HepG2 (cell line): ENCODE results near the gene TREH. TPM values are rescaled to one million over a fixed set of nuclear protein-coding genes. Genes with fewer than 3 reads are reported as not detected.

Experiments used
- AKAP8 ChIP-seq: sonication (generic); formaldehyde crosslinking; IDR thresholded peaks from 2 replicates; pipeline ENCODE4 v1.5.1; 2020; ENCODE audit warnings: mild to moderate bottlenecking, missing genetic modification reagents
- CREB1 ChIP-seq, 2 experiments: fragments of 450-650 bp in 1 of 2; IDR thresholded peaks; 2 replicates each; pipeline ENCODE4 v1.6.1; 2016 to 2017; ENCODE audit warnings: control low read depth in 1 of 2, mild to moderate bottlenecking in 1 of 2, missing compliant biosample characterization in 1 of 2, missing genetic modification characterization in 1 of 2
- DNMT1 ChIP-seq: sonication (generic); formaldehyde crosslinking; IDR thresholded peaks from 2 replicates; pipeline ENCODE4 v1.5.1; 2020; ENCODE audit warnings: mild to moderate bottlenecking, missing genetic modification reagents
- EHMT2 ChIP-seq: fragments of 200-600 bp; sonication (generic); IDR thresholded peaks from 2 replicates; pipeline ENCODE4 v1.7.0; 2017; ENCODE audit warnings: antibody characterized with exemption, low read depth, low read length, borderline replicate concordance
- MAZ ChIP-seq, 2 experiments: sonication (generic) in 1 of 2; formaldehyde crosslinking in 1 of 2; IDR thresholded peaks; 2 replicates each; pipeline versions ENCODE4 v1.5.0 to v1.6.1; 2012 to 2020; ENCODE audit warnings: low read depth in 2 of 2, mild to moderate bottlenecking in 2 of 2, borderline replicate concordance in 1 of 2, improper control_type of control experiment in 1 of 2, low read length in 1 of 2, missing genetic modification reagents in 1 of 2, moderate library complexity in 1 of 2
- MED13 ChIP-seq: sonication (generic); formaldehyde crosslinking; IDR thresholded peaks from 2 replicates; pipeline ENCODE4 v1.5.0; 2020; ENCODE audit warnings: missing genetic modification reagents
- NFATC3 ChIP-seq: sonication (generic); formaldehyde crosslinking; IDR thresholded peaks from 2 replicates; pipeline ENCODE4 v1.5.1; 2020; ENCODE audit warnings: mild to moderate bottlenecking, missing genetic modification reagents
- POLR2A ChIP-seq, 2 experiments: IDR thresholded peaks; 2 replicates each; pipeline ENCODE4 v1.6.1; 2011; ENCODE audit warnings: low read depth in 2 of 2, low read length in 2 of 2, mild to moderate bottlenecking in 1 of 2, moderate library complexity in 1 of 2; ENCODE audit not compliant: insufficient read depth in 1 of 2
- SAFB2 ChIP-seq: sonication (generic); formaldehyde crosslinking; IDR thresholded peaks from 2 replicates; pipeline ENCODE4 v1.5.1; 2020; ENCODE audit warnings: missing genetic modification reagents, low read depth, mild to moderate bottlenecking, borderline replicate concordance
- ZKSCAN5 ChIP-seq: sonication (generic); formaldehyde crosslinking; IDR thresholded peaks from 2 replicates; pipeline ENCODE4 v1.5.1; 2020; ENCODE audit warnings: mild to moderate bottlenecking, missing genetic modification reagents
- ZNF12 ChIP-seq: sonication (generic); formaldehyde crosslinking; IDR thresholded peaks from 2 replicates; pipeline ENCODE4 v1.5.0; 2020; ENCODE audit warnings: missing genetic modification reagents
- ZNF136 ChIP-seq: sonication (generic); formaldehyde crosslinking; IDR thresholded peaks from 2 replicates; pipeline ENCODE4 v1.8.1; 2022; ENCODE audit warnings: low read depth, mild to moderate bottlenecking, moderate library complexity, missing genetic modification reagents
- ZNF180 ChIP-seq: sonication (generic); formaldehyde crosslinking; IDR thresholded peaks from 2 replicates; pipeline ENCODE4 v1.4.0; 2020; ENCODE audit warnings: low read depth, missing genetic modification reagents, borderline replicate concordance
- ZNF263 ChIP-seq: sonication (generic); formaldehyde crosslinking; IDR thresholded peaks from 2 replicates; pipeline ENCODE4 v1.4.0; 2020; ENCODE audit warnings: missing genetic modification reagents
- ZNF546 ChIP-seq: sonication (generic); formaldehyde crosslinking; conservative IDR thresholded peaks from 2 replicates; pipeline ENCODE4 v1.8.1; 2023; ENCODE audit warnings: mild to moderate bottlenecking, missing genetic modification reagents
- ZNF563 ChIP-seq: sonication (generic); formaldehyde crosslinking; IDR thresholded peaks from 2 replicates; pipeline ENCODE4 v1.8.0; 2022; ENCODE audit warnings: mild to moderate bottlenecking, moderate library complexity, missing genetic modification reagents
- ZNF615 ChIP-seq: sonication (generic); formaldehyde crosslinking; IDR thresholded peaks from 2 replicates; pipeline ENCODE4 v1.5.0; 2020; ENCODE audit warnings: mild to moderate bottlenecking, missing genetic modification reagents, borderline replicate concordance
- polyA plus RNA-seq, 8 experiments: library from polyadenylated mRNA; depleted of rRNA in 3 of 8; stranded (reverse) in 7 of 8; unstranded in 1 of 8; fragments of >200 nt; fragmentation: Illumina TruSeq in 4 of 8; extraction: Trizol in 4 of 8; gene quantifications; 2 replicates each; pipeline versions ENCODE4 v1.2.1 to v1.2.3, GENCODE V29; 2011 to 2016; ENCODE audit warnings: low read depth in 4 of 8, missing spikeins in 1 of 8, mixed read lengths in 1 of 8; ENCODE audit not compliant: insufficient read depth in 1 of 8
- total RNA-seq, 5 experiments: library from RNA; depleted of rRNA; stranded (reverse); fragments of >200 nt; fragmentation: Illumina TruSeq; extraction: Trizol; gene quantifications; 2 replicates each; pipeline ENCODE4 v1.2.3, GENCODE V29; 2016; ENCODE audit warnings: low read depth in 1 of 5
- TF ChIP-seq, protein P1 (sequence below): sonication (generic); formaldehyde crosslinking; IDR thresholded peaks from 2 replicates; pipeline ENCODE4 v1.4.0; 2020; ENCODE audit warnings: missing genetic modification reagents, borderline replicate concordance
- TF ChIP-seq, protein P2 (sequence below), 2 experiments: sonication (generic) in 1 of 2; formaldehyde crosslinking in 1 of 2; IDR thresholded peaks; 2 replicates each; pipeline versions ENCODE4 v1.4.0 to v1.6.1; 2018 to 2020; ENCODE audit warnings: missing genetic modification reagents in 2 of 2, borderline replicate concordance in 1 of 2, low read depth in 1 of 2, mild to moderate bottlenecking in 1 of 2, missing biosample characterization in 1 of 2
- TF ChIP-seq, protein P3 (sequence below): sonication (generic); formaldehyde crosslinking; IDR thresholded peaks from 2 replicates; pipeline ENCODE4 v1.4.0; 2020; ENCODE audit warnings: missing genetic modification reagents; ENCODE audit errors: not compliant biosample characterization

TREH gene
- total and polyA plus RNA-seq, 2 of the 13 experiments (the other 11 are each of a cell fraction or from before 2014, with no cell fraction given) = 0.53 to 0.86 TPM

DNA sequence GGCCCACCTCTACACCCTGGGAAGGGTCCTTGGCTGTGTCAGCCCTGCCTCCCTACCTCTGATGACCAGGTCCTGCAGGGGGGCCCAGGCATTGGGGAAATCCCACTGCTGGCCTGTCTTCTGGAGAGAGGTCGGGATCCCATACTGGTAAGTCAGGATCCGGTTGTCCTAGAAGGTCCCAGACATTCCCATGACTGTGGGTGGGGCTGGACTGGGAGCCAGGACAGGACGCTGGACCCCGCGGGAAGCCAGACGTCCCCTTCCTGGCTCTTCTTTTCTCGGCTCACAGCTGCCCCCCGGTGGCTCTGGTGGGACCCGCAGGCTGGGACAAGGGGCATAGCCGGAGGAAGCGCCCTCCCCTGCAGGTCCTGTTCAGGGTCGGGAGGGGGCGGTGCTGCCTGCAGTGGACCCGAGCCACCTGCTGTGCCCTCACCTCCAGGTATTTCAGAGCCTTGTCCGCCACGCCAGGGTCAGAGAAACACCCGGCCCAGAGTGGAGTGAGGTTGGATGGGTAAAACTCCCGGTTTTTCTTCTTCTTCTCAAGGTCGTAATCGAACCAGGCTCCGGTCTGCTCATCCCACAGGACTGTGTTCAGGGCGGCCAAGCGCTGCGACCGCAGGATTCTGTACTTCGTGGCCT, 20.0 kb downstream of the TREH start (continued):
- TF ChIP-seq SAFB2 (CRISPR knock-in tag) (no peak), ZKSCAN5 (CRISPR knock-in tag) (no peak), DNMT1 (CRISPR knock-in tag) (no peak), ZNF563 (no peak), ZNF263 (CRISPR knock-in tag) (no peak), EHMT2 (no peak), ZNF12 (no peak), POLR2A (IDR thresholded peaks at IDR 0.05; ENCODE audit: insufficient read depth in 1 of 2, low read depth in 2 of 2, low read length in 2 of 2) (no peak), MED13 (CRISPR knock-in tag) (no peak), ZNF180 (CRISPR knock-in tag) (no peak), ZNF136 (0 out of 2 replicates have a peak, but pooled peaks have one; percentile 39), CREB1 (IDR thresholded peaks at IDR 0.05) (no peak), CREB1 (CRISPR knock-in tag; IDR thresholded peaks at IDR 0.05) (no peak), ZNF615 (no peak), NFATC3 (CRISPR knock-in tag) (no peak), ZNF546 (CRISPR knock-in tag) (no peak), AKAP8 (CRISPR knock-in tag) (peak; percentile 72; the same call in 1 of the 2 replicates), MAZ (IDR thresholded peaks at IDR 0.05; ENCODE audit: borderline replicate concordance, low read depth, low read length) (peak; percentile 33; the same call in 1 of the 2 replicates), MAZ (CRISPR knock-in tag; IDR thresholded peaks at IDR 0.05; ENCODE audit: low read depth) (peak; percentile 68; the same call in 1 of the 2 replicates)
- TF ChIP-seq, protein P1, sequence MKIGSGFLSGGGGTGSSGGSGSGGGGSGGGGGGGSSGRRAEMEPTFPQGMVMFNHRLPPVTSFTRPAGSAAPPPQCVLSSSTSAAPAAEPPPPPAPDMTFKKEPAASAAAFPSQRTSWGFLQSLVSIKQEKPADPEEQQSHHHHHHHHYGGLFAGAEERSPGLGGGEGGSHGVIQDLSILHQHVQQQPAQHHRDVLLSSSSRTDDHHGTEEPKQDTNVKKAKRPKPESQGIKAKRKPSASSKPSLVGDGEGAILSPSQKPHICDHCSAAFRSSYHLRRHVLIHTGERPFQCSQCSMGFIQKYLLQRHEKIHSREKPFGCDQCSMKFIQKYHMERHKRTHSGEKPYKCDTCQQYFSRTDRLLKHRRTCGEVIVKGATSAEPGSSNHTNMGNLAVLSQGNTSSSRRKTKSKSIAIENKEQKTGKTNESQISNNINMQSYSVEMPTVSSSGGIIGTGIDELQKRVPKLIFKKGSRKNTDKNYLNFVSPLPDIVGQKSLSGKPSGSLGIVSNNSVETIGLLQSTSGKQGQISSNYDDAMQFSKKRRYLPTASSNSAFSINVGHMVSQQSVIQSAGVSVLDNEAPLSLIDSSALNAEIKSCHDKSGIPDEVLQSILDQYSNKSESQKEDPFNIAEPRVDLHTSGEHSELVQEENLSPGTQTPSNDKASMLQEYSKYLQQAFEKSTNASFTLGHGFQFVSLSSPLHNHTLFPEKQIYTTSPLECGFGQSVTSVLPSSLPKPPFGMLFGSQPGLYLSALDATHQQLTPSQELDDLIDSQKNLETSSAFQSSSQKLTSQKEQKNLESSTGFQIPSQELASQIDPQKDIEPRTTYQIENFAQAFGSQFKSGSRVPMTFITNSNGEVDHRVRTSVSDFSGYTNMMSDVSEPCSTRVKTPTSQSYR (CRISPR knock-in tag) = no peak
- TF ChIP-seq, protein P2, sequence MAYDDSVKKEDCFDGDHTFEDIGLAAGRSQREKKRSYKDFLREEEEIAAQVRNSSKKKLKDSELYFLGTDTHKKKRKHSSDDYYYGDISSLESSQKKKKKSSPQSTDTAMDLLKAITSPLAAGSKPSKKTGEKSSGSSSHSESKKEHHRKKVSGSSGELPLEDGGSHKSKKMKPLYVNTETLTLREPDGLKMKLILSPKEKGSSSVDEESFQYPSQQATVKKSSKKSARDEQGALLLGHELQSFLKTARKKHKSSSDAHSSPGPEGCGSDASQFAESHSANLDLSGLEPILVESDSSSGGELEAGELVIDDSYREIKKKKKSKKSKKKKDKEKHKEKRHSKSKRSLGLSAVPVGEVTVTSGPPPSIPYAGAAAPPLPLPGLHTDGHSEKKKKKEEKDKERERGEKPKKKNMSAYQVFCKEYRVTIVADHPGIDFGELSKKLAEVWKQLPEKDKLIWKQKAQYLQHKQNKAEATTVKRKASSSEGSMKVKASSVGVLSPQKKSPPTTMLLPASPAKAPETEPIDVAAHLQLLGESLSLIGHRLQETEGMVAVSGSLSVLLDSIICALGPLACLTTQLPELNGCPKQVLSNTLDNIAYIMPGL (CRISPR knock-in tag; IDR thresholded peaks at IDR 0.05; ENCODE audit: borderline replicate concordance in 1 of 2, low read depth in 1 of 2) = peak; percentile 66 to 95; a peak in 3 of 4 replicates
- TF ChIP-seq, protein P3, sequence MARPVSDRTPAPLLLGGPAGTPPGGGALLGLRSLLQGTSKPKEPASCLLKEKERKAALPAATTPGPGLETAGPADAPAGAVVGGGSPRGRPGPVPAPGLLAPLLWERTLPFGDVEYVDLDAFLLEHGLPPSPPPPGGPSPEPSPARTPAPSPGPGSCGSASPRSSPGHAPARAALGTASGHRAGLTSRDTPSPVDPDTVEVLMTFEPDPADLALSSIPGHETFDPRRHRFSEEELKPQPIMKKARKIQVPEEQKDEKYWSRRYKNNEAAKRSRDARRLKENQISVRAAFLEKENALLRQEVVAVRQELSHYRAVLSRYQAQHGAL = no peak
